Cardiac fibroblast (primary cell): Measurements from ENCODE around the gene PARD3B.

Experiments used
- DNase-seq, 2 donors: peaks; one replicate each; pipeline versions ENCODE4 v3.0.0 to v3.0.0-alpha.2; 2010; ENCODE audit warnings: low read depth in 2 of 2
- H3K4me3 ChIP-seq, 2 donors: replicated peaks in 1 of 2; 1 replicate in 1 of 2; 2 replicates in 1 of 2; pipeline ENCODE4 v1.5.1; 2011; ENCODE audit warnings: low read depth in 2 of 2, low read length in 2 of 2, mild to moderate bottlenecking in 2 of 2, moderate library complexity in 1 of 2
- CTCF ChIP-seq: IDR thresholded peaks from one replicate; pipeline ENCODE4 v1.5.1; 2011; ENCODE audit warnings: low read depth, mild to moderate bottlenecking, low read length, inconsistent platforms

PARD3B gene

GRCh38 chr2:204825681-204826080 is 280.4 kb downstream of the PARD3B start:
- DNase-seq, result no peak
- H3K4me3 ChIP-seq, result no peak overlapping the region
- TF ChIP-seq CTCF, result no peak

- no peak for DNase-seq
- no peak for TF ChIP-seq CTCF
- no peak overlapping the region for H3K4me3 ChIP-seq
Observed at GRCh38 chr2:204827701-204828590, 282.7 kb downstream of the PARD3B start.

GRCh38 chr2:204834716-204835384 is 289.6 kb downstream of the PARD3B start:
- H3K4me3 ChIP-seq, result no peak overlapping the region
- no peak for DNase-seq
- no peak for TF ChIP-seq CTCF

GRCh38 chr2:204835786-204836185 is 290.5 kb downstream of the PARD3B start:
- no peak for TF ChIP-seq CTCF
- DNase-seq, result no peak
- no peak overlapping the region for H3K4me3 ChIP-seq

- no peak for DNase-seq
- TF ChIP-seq CTCF, result no peak
- no peak overlapping the region for H3K4me3 ChIP-seq
Observed at GRCh38 chr2:204840504-204840903, 295.2 kb downstream of the PARD3B start.

- no peak for DNase-seq
- TF ChIP-seq CTCF, result no peak
- H3K4me3 ChIP-seq, result no peak overlapping the region
Observed at GRCh38 chr2:204842068-204842467, 296.8 kb downstream of the PARD3B start.
